Activated naive CD8-positive, alpha-beta T cell (primary cell): Measurements from ENCODE around the gene ITPKC.
A peak's percentile ranks its signal among the peaks of the same experiment; 100 is the strongest.

ENCODE experiments used
- H3K27ac Mint-ChIP-seq: one replicate; pipeline ENCODE4 v1.8.0; 2021; ENCODE audit warnings: mixed read lengths
- H3K27me3 Mint-ChIP-seq: one replicate; pipeline ENCODE4 v1.8.0; 2021; ENCODE audit warnings: mixed read lengths
- H3K36me3 Mint-ChIP-seq: one replicate; pipeline ENCODE4 v1.8.0; 2021; ENCODE audit warnings: mixed read lengths
- H3K4me1 Mint-ChIP-seq: one replicate; pipeline ENCODE4 v1.8.0; 2021; ENCODE audit warnings: low read depth, mixed read lengths
- H3K4me3 Mint-ChIP-seq: one replicate; pipeline ENCODE4 v1.8.0; 2021; ENCODE audit warnings: mild to moderate bottlenecking, mixed read lengths
- H3K9me3 Mint-ChIP-seq: one replicate; pipeline ENCODE4 v1.8.0; 2021; ENCODE audit warnings: low read depth, mixed read lengths

ITPKC gene

GRCh38 chr19:40700083-40700482, 16.8 kb upstream of the ITPKC start:
- H3K27me3 Mint-ChIP-seq, result no peaks in the 10 kb centered on the region
- H3K27ac Mint-ChIP-seq, result no peak overlapping the region
- H3K4me3 Mint-ChIP-seq, result no peak overlapping the region
- no peaks in the 10 kb centered on the region for H3K9me3 Mint-ChIP-seq
- peaks cover 8% of the 10 kb centered on the region for H3K36me3 Mint-ChIP-seq
- no peaks in the 10 kb centered on the region for H3K4me1 Mint-ChIP-seq

- Mint-ChIP-seq H3K27me3 (no peaks in the 10 kb centered on the region), H3K4me1 (no peaks in the 10 kb centered on the region), H3K27ac (no peak overlapping the region), H3K9me3 (no peaks in the 10 kb centered on the region), H3K4me3 (no peak overlapping the region), H3K36me3 (peaks cover 8% of the 10 kb centered on the region)
Measured at GRCh38 chr19:40701758-40702157, 15.2 kb upstream of the ITPKC start.

GRCh38 chr19:40702337-40703012, 14.4 kb upstream of the ITPKC start:
- H3K36me3 Mint-ChIP-seq, result peaks cover 10% of the 10 kb centered on the region
- H3K4me3 Mint-ChIP-seq, result no peak overlapping the region
- H3K27ac Mint-ChIP-seq, result no peak overlapping the region
- H3K9me3 Mint-ChIP-seq, result no peaks in the 10 kb centered on the region
- H3K4me1 Mint-ChIP-seq, result no peaks in the 10 kb centered on the region
- no peaks in the 10 kb centered on the region for H3K27me3 Mint-ChIP-seq

GRCh38 chr19:40703029-40703755, 13.7 kb upstream of the ITPKC start:
- Mint-ChIP-seq H3K4me1 (no peaks in the 10 kb centered on the region), H3K36me3 (peaks cover 10% of the 10 kb centered on the region), H3K27ac (no peak overlapping the region), H3K27me3 (no peaks in the 10 kb centered on the region), H3K9me3 (no peaks in the 10 kb centered on the region), H3K4me3 (no peak overlapping the region)

- Mint-ChIP-seq H3K27me3 (no peaks in the 10 kb centered on the region), H3K4me1 (peaks cover 5% of the 10 kb centered on the region), H3K9me3 (no peaks in the 10 kb centered on the region), H3K27ac (no peak overlapping the region), H3K36me3 (peaks cover 10% of the 10 kb centered on the region), H3K4me3 (no peak overlapping the region)
Measured at GRCh38 chr19:40704491-40705361, 12.2 kb upstream of the ITPKC start.

GRCh38 chr19:40705362-40705651, 11.6 kb upstream of the ITPKC start:
- Mint-ChIP-seq H3K9me3 (no peaks in the 10 kb centered on the region), H3K27ac (no peak overlapping the region), H3K4me1 (peaks cover 5% of the 10 kb centered on the region), H3K27me3 (no peaks in the 10 kb centered on the region), H3K36me3 (peaks cover 10% of the 10 kb centered on the region), H3K4me3 (no peak overlapping the region)

- Mint-ChIP-seq H3K27ac (no peak overlapping the region), H3K4me3 (no peak overlapping the region), H3K9me3 (no peaks in the 10 kb centered on the region), H3K36me3 (peaks cover 10% of the 10 kb centered on the region), H3K27me3 (no peaks in the 10 kb centered on the region), H3K4me1 (peaks cover 5% of the 10 kb centered on the region)
Measured at GRCh38 chr19:40705950-40706619, 10.8 kb upstream of the ITPKC start.

- H3K36me3 Mint-ChIP-seq, result peaks cover 6% of the 10 kb centered on the region
- no peak overlapping the region for H3K27ac Mint-ChIP-seq
- no peaks in the 10 kb centered on the region for H3K9me3 Mint-ChIP-seq
- peaks cover 11% of the 10 kb centered on the region for H3K4me1 Mint-ChIP-seq
- H3K4me3 Mint-ChIP-seq, result no peak overlapping the region
- no peaks in the 10 kb centered on the region for H3K27me3 Mint-ChIP-seq
Measured at GRCh38 chr19:40707615-40708014, 9.3 kb upstream of the ITPKC start.

- Mint-ChIP-seq H3K4me1 (peaks cover 19% of the 10 kb centered on the region), H3K9me3 (no peaks in the 10 kb centered on the region), H3K4me3 (no peak overlapping the region), H3K27ac (no peak overlapping the region), H3K27me3 (no peaks in the 10 kb centered on the region), H3K36me3 (peaks cover 2% of the 10 kb centered on the region)
Measured at GRCh38 chr19:40709817-40710216, 7.1 kb upstream of the ITPKC start.

GRCh38 chr19:40713939-40714338, 3.0 kb upstream of the ITPKC start:
- Mint-ChIP-seq H3K4me3 (peak overlapping the region; percentile 46), H3K36me3 (no peaks in the 10 kb centered on the region), H3K9me3 (no peaks in the 10 kb centered on the region), H3K4me1 (peaks cover 48% of the 10 kb centered on the region), H3K27ac (no peak overlapping the region), H3K27me3 (no peaks in the 10 kb centered on the region)

- no peaks in the 10 kb centered on the region for H3K36me3 Mint-ChIP-seq
- H3K27me3 Mint-ChIP-seq, result no peaks in the 10 kb centered on the region
- peak overlapping the region; percentile 96 for H3K27ac Mint-ChIP-seq
- peaks cover 48% of the 10 kb centered on the region for H3K4me1 Mint-ChIP-seq
- H3K4me3 Mint-ChIP-seq, result peak overlapping the region; percentile 87
- no peaks in the 10 kb centered on the region for H3K9me3 Mint-ChIP-seq
Measured at GRCh38 chr19:40714441-40715299, 2.2 kb upstream of the ITPKC start.

GRCh38 chr19:40716031-40716481, 856 bp upstream of the ITPKC start:
- Mint-ChIP-seq H3K27me3 (no peaks in the 10 kb centered on the region), H3K27ac (peak overlapping the region; percentile 96), H3K4me3 (peak overlapping the region; percentile 87), H3K4me1 (peaks cover 62% of the 10 kb centered on the region), H3K36me3 (no peaks in the 10 kb centered on the region), H3K9me3 (no peaks in the 10 kb centered on the region)

GRCh38 chr19:40717325-40717879, 490 bp downstream of the ITPKC start:
- no peaks in the 10 kb centered on the region for H3K9me3 Mint-ChIP-seq
- no peak overlapping the region for H3K27ac Mint-ChIP-seq
- no peaks in the 10 kb centered on the region for H3K27me3 Mint-ChIP-seq
- no peaks in the 10 kb centered on the region for H3K36me3 Mint-ChIP-seq
- peaks cover 62% of the 10 kb centered on the region for H3K4me1 Mint-ChIP-seq
- peak overlapping the region; percentile 97 for H3K4me3 Mint-ChIP-seq
